ENCODE measurements around the gene RYR3.

The RYR3 gene

DNA sequence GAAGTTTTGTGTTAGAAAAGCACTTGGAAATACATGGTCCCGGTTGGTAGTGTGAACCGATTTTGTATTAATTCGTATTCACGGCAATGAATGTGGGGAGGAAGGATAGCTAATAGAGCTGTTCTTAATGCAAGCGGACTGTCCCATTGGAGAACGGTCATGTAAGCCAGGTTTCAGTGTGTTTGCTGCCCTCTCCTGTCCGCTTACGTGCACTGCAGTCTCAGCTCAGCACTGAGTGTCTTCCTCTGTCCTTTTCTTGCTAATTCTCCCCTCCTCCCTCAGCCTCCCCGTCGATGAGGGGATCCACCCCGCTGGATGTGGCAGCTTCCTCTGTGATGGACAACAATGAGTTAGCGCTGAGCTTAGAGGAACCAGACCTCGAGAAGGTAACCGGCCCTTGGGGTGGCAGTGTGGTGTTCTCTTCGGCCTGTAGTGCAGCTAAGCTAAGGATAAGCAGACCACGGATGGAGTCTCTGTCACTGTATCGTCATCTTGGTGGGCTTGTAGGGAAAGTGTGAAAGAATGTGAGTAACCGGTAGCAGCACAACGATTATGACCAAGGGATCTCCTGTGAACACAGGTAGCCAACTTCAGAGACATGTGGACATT lies 390.0 kb downstream of the RYR3 start:
- peak; percentile 3 to 33 for DNase-seq (ENCODE audit: low read depth in 2 of 2)

DNA sequence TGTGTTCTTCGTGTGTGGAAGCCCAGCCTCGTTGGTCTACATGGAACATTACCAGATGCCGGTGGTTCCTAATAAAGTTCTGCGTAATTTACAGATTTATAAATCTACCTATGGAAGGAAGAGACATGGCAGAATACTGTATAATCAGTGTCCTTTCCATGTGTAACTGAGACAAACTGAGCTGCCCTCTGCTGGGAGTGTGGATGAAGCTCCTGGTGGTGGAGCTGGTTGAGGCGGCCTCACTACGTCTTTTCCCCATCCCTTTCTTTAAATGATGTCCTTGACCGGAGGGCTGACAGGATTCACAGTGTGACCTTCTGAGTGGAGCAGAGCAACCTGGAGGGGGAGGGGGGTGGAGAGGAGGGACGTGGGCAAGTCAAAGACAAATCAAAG lies 390.5 kb downstream of the RYR3 start:
- no peak for DNase-seq (ENCODE audit: low read depth in 2 of 2)

DNA sequence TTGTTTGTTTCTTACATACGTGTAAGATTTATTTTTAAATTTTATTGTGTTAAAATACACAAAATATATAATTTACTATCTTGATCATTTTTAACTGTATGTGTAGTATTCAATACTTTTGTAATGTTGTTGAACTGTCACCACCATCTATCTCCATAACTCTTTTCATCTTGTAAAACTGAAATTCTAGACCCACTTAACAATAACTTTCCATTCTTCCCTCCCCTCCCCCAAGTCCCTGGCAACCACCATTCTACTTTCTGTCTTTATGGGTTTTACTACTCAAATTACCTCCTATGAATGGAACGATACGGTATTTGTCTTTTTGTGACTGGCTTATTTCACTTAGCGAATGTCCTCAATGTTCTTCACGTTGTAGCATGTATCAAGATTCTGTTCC lies 395.4 kb downstream of the RYR3 start:
- DNase-seq (ENCODE audit: low read depth in 2 of 2), result no peak

DNA sequence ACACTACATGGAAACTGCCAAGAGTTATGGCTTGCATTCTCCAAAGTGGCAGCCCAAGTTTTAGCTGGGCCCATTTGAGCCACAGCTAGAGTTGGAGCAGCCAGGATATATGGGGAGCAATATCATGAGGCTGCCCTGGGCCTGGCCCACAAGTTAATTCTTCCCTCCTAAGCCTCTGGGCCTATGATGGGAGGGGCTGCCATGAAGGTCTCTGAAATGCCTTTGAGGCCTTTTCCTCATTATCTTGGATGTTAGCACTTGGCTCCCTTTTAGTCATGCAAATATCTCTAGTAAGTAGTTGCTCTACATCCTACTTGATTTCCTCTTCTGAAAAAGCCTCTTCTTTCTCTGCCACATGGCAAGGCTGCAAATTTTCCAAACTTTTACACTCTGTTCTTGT lies 400.0 kb downstream of the RYR3 start:
- DNase-seq (ENCODE audit: low read depth in 2 of 2), result no peak

DNA sequence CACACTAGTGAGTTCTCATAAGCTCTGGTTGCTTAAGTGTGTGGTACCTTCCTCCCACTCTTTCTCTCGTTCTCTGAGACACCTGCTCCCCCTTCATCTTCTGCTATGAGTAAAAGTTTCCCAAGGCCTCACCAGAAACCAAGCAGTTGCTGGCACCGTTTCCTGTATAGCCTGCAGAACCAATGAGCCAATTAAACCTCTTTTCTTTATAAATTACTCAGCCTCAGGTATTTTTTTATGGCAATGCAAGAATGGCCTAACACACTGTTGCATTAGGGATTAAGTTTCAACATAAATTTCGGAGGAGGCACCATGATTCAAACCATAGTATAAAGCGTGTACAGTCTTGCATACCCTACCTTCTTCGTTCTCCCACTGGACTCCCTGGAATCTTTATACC lies 405.3 kb downstream of the RYR3 start:
- DNase-seq (ENCODE audit: low read depth in 2 of 2), result no peak

DNA sequence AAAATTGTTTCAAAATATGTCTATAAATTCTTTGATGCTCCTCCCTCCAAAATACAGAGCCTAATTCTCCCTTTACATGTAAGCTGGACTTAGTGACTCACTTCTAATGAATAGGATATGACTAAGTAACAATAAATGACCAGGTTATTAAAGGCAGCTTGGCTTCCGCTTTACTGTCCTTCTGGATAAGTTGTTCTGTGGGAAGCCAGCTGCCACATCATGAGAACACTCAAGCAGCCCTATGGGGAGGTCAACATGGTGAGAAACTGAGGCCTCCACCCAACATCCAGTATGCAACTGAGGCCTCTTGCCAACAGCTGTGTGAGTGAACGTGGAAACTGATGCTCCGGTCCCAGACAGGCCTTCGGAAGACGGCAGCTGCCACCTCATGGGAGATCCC lies 410.2 kb downstream of the RYR3 start:
- no peak for DNase-seq (ENCODE audit: low read depth in 2 of 2)

DNA sequence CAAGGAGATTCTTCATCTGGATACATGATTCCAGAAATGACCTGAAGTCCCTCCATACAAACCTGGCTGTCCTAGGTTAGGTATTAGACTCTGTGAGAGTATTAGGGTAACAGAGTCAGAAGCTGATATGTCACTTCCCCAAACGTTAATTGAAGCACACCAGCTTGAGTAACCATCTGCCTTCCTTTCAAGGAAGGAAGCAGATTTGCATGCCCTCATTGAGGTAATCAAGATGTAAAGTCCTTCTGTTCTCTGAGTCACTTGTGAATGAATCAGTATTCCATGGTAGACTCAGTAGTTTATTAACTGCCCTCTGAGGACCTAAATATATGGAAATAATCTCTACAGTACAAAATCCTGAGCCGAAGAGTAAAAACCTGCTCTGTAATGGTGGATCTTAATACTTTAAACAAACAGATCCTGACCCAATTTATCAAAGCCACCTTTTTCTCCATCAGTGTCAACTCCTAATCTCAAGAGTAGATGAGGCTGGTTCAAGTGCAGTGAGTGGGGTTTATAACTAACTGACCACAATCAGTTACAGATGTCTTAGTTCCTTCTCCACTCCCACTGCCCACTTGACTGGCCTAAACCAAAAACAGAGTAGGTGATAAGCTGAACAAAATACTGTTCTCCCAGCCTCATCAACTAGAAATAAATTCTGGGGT lies 411.4 kb downstream of the RYR3 start:
- DNase-seq (ENCODE audit: low read depth in 2 of 2), result no peak

DNA sequence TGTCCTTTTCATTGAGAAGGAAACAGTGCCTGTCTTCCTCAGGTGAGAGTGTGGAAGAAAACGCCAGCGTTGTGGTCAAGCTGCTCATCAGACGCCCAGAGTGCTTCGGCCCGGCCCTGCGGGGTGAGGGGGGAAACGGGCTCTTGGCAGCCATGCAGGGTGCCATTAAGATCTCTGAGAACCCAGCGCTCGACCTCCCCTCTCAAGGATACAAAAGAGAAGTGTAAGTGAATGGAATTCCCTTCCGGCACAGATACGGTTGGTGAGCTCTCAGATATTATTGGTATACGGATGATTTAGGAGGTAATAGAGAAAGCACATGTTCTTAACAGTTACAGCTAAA lies 411.9 kb downstream of the RYR3 start:
- DNase-seq (ENCODE audit: low read depth in 2 of 2), result no peak

DNA sequence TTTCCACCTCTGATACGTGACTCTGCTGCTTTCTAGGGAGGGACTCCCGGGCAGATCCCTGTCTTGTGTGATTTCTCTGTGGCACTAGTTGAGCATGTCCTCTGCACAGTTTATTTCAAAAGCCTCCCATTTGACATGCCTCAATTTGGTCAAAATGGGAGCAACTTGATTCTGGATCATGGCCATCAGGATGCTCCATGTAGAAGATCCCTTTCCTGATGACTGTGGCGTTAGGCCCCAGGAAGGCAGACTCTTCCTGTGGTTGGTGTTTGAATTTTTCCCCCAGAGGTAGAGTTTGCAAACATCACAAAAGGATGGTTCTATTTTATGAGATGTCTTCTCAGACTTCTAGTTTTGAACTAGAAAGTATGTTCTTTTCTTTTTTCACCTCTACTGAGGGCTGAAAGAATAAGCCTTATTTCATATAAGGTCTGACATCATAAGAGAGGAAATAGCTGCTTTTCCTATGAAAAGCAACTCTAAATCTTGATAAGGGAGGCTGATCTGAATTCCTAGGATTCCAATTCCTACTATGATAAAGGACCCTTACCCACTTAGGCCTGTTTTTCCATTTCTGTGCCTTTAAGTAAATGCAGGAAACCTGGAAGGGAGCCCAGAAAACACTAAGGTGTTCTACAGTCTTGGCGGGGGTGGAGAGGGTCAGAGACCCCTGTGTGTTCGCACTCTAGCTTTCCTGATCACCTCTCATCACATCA lies 413.7 kb downstream of the RYR3 start:
- no peak for DNase-seq (ENCODE audit: low read depth in 2 of 2)

DNA sequence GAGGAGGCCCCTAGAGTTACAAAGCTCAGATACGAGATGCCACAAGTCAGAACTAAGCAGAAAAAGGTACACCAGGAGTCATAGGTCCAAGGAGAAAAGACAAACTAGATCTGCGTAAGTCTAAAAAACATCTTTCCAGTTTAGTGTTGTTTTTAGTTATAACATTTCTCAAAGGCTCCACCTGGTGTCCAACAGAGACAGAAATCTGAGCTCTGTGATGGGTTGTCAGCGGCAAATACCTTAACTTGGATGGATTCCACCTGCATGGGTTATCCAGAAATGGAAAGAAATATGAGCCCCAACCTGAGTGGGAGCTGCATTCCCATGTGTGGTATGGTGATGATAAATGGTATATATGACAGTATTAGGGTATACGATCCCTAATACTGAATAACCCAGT lies 418.9 kb downstream of the RYR3 start:
- DNase-seq (ENCODE audit: low read depth in 2 of 2), result no peak

DNA sequence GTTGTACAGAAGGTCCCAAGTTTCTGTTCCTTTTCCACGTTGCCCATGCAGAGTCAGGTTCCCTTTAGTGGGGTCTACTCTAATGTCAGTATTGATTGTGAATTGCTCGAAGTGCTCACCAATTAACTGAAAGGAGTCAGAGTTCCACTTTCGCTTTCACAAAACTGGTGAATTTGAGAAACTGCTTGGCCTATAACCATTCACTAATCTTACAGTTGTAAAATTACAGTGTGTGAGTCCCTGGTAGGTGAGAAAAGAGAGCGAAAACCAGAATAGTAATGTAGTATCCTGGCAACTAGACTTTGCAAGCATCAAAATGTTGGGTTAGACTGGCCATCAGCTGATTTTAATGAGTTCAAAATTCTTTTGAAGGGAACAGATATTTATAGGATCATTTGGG lies 420.0 kb downstream of the RYR3 start:
- no peak for DNase-seq (ENCODE audit: low read depth in 2 of 2)

DNA sequence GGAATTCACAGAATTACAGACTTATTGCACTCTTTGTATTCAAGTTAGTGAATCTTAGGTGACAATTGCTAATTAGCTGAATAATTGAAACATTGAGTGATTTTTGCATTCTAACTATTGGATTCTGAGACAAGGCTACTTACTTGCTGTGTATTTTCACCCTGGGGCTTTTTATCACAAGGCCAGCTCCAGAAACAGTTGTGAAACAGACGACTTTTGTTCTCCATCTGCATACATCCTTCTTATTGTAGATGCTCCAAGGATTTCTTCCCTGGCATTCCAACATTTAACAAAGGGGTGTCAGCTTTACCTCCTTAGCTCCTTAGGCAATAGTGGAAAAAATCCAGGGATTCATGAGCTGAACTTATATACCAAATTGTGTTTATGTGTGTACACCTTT lies 424.4 kb downstream of the RYR3 start:
- no peak for DNase-seq (ENCODE audit: low read depth in 2 of 2)

DNA sequence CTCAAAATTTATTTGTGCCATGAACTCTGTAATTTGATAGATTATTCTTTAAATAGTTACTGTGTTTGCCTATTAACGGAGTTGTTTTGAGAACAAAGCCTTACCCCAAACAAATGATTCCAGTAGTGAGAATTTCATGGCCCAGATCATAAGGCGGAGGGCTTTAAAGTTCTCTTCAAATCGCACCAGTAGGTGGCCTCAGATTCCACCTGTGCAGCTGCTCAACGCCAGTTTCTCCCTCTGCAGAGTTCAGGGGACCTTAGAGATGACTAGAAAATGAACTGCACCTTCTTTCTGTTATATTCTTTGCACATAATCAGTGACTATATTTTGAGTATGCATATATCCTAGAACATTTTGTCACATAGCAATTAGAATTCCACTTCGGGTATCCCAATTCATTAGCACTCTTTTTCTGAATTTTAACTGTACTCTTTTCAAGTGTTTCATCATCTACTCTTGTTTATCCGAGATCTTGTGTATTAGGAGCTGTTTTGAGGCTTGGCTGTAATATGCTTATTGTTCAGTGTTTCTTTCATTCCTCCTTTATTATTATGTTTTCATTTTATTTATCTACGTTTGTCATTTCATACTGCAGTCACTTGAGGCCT lies 425.0 kb downstream of the RYR3 start:
- DNase-seq (ENCODE audit: low read depth in 2 of 2), result no peak

DNA sequence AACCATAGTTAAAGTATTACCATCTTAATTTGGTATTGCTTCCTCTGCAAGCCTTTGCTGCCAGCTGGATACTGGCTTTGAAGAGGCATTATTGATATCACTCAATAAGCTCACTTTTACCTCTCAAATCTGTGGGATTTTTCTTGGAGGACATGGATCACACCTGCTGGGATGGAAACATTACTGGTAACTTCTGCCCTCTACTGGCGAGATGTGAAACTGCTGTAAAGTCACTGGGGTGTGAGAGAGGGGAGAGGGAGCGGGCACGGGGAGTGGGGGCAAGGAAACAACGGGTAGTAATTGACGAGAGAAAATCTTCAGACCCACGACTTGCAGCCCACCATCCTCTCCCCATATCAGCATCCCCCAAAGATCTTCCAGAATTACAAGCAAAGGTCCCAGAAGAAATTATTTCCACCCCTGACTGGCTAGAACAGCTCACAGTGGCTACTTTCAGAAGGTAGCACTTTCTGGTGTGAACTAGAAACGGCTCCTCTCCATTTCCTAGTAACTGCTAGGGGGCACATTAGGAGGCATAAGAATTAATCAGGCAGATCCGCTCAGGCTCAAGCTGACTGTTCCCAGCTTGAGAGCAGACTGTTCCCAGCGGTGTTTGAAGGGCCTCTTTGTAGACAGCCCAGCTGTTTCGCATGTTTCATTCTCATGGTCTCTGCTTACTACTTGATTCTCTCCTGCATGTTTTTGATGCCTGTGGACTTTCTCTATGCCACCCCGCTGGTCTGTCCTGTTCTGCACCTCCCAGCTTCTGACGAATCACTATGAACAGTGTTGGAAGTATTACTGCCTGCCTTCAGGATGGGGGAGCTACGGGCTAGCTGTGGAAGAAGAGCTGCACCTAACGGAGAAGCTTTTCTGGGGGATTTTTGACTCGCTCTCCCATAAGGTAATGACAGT lies 427.2 kb downstream of the RYR3 start:
- DNase-seq (ENCODE audit: low read depth in 2 of 2), result peak in 1 of 2 donors; percentile 7

DNA sequence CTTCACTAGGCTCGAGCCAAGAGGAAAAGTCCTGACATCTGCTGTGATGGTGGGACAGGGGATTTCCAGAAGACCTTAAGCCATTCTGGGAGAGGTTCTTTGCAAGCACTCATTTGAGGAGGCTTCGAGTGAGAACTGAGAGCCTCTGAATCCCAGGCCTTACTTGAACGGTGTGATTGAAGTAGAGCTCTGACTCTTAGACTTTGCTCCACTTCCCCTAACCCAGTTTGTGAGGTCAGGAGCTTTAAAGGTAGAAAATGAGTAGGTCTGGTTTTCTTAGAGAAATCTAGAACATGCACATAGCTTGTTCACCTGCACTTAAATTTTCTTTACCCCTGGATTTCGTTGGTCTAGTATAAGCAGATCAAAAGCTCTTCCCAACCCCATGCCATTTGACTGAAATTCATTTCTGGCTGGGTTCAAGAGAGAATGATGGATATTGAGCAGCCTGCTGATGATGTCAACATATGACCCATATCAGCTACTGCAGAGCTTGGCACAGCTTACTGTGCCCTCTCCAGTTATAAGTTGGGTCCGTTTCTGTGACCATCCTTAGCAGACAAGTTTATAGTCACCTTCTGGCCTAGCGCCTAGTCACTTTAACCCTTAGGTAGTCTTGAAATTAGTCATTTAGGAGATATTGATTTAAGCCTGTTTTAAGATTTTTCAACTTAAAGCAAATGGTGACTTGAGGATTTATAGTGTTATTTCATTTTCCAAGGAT lies 428.3 kb downstream of the RYR3 start:
- no peak for DNase-seq (ENCODE audit: low read depth in 2 of 2)

DNA sequence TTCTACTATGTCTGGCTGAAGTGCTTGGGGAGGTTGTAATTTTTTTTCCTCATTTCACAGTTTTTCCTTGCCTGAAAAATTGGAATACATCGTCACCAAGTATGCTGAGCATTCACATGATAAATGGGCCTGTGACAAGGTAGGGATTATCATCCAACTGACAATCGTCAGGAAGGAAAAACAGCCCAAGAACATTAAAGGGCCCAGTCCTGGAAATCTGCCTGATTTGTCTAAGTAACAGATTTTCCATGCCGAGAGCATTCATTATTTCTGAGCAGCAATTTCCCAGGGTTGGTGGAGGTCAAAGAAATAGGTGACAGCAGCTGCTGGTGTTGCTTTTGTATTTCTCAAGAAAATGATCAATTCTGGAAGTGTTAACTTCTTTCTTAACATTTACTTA lies 431.5 kb downstream of the RYR3 start:
- DNase-seq (ENCODE audit: low read depth in 2 of 2), result no peak

DNA sequence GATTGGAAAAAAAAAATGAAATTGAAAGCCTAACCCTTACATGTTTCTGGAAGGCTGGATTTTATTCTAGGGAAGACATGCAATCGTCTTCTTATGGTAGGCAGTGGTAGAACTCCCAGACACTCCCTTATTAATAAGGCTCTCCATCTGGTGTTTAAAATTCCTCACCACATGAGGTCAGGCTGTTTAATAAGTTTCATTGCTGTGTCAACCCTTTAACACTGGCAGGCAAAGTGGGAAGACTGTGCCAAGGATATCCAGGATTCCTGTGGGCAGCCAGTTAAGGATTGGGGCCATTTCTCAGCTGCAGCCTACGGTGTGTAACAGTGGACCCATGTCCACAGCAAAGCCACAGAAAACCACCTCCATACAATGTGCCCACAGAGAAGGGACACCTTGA lies 432.0 kb downstream of the RYR3 start:
- DNase-seq (ENCODE audit: low read depth in 2 of 2), result no peak

DNA sequence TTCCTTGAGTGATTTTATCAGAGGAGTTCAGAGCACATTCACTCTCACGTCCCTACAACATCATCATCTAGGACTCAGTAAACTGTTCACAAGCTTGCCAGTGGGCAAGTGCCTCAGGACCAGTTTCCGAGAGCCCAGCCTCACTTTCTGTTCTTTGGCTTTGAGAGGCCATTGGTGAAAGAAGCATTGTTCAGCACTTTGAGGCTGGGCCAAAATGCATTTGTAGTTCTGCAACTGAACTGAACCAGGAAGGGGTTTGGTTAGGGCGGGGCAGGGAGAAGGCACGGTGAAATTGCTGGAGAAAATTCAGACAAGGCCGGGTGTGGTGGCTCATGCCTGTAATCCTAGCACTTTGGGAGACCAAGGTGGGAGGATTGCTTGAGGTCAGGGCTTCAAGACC lies 435.4 kb downstream of the RYR3 start:
- DNase-seq (ENCODE audit: low read depth in 2 of 2), result no peak

DNA sequence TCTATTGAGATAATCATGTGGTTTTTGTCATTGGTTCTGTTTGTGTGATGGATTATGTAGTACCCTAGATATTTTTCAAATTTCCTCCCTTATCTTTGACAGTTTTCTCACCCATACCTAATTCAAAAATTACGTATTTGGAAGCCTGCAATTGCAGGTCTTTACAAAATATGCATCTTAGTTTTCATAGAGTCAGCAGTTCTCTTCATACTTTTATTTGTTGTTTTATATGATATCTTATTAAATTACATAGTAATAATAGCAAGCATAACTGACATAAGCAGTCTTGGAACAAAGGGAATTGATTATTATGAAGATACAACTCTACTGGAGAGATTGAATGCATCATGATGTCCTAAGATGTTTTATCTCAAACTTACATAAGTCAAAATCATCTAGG lies 442.2 kb downstream of the RYR3 start:
- no peak for DNase-seq (ENCODE audit: low read depth in 2 of 2)

DNA sequence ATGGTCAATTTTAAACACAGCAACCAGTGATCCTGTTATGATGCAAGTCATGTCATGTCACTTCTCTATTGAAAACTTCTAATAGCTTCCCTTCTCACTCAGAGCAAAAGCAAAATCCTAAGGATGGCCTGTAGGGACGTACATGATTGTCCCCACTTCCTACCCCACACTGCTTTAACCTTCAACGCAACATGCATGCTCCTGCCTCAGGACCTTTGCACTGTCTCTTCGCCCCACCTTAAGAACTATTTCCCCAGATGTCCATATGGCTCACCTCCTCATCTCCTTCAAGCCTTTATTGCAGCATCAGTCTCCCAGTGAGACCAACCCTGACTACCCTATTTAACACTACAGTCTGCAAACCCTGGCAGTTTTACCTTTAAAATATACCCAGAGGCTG lies 443.5 kb downstream of the RYR3 start:
- DNase-seq (ENCODE audit: low read depth in 2 of 2), result no peak

DNA sequence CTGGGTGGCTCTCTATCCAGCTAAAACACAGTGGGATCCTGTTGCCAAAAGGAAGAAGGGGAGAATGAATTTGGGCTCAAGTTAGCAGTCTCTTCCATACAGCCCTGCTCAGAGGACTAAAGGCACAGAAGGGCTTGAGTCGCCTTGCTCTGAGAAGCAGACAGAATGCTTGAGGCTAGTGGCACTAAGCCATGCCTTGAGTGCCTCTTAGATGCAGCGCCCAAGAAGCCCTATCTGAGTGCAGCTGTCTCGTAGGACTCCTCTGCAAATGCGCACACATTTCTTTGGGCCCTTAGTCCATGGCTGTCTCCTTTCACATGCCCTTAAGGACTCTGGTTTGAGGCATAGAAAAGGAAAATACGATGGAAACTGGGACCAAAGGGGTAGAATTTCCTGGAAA lies 446.2 kb downstream of the RYR3 start:
- DNase-seq (ENCODE audit: low read depth in 2 of 2), result no peak

All from stimulated activated CD4-positive, alpha-beta T cell treated with anti-CD3 and anti-CD28 coated beads, Interleukin-1b, Interleukin-23, amount 100 ng/mL, for 1 hour (primary cell).